Measurements from ENCODE around the gene HAUS8.
"Not testable (repeated sequence)": the region's sequence is repeated elsewhere in the genome, so short reads cannot be mapped to it uniquely, and the experiment has no call there.

Gene HAUS8

GRCh38 chr19:17101686-17102628 is 26.7 kb upstream of the HAUS8 start:
- DNase-seq (ENCODE audit: low read depth in 2 of 2) = no peak

GRCh38 chr19:17098326-17098725 is 23.1 kb upstream of the HAUS8 start:
- no peak for DNase-seq (ENCODE audit: low read depth in 2 of 2)

- DNase-seq (ENCODE audit: low read depth in 2 of 2) = no peak
These were observed 22.4 kb upstream of the HAUS8 start for GRCh38 chr19:17097593-17098126.

GRCh38 chr19:17095141-17095919 is 20.1 kb upstream of the HAUS8 start:
- no peak for DNase-seq (ENCODE audit: low read depth in 2 of 2)

GRCh38 chr19:17094694-17095093 is 19.4 kb upstream of the HAUS8 start:
- not testable (repeated sequence) for DNase-seq (ENCODE audit: low read depth in 2 of 2)

- no peak for DNase-seq (ENCODE audit: low read depth in 2 of 2)
These were observed 17.4 kb upstream of the HAUS8 start for GRCh38 chr19:17092696-17093095.

GRCh38 chr19:17091758-17092333 is 16.6 kb upstream of the HAUS8 start:
- DNase-seq (ENCODE audit: low read depth in 2 of 2) = no peak

- DNase-seq (ENCODE audit: low read depth in 2 of 2) = no peak
These were observed 15.3 kb upstream of the HAUS8 start for GRCh38 chr19:17090583-17090982.

GRCh38 chr19:17088552-17088951 is 13.3 kb upstream of the HAUS8 start:
- no peak for DNase-seq (ENCODE audit: low read depth in 2 of 2)

GRCh38 chr19:17086834-17087233 is 11.6 kb upstream of the HAUS8 start:
- DNase-seq (ENCODE audit: low read depth in 2 of 2) = no peak

GRCh38 chr19:17086120-17086519 is 10.9 kb upstream of the HAUS8 start:
- no peak for DNase-seq (ENCODE audit: low read depth in 2 of 2)

GRCh38 chr19:17081672-17082630 is 6.7 kb upstream of the HAUS8 start:
- DNase-seq (ENCODE audit: low read depth in 2 of 2) = no peak

- DNase-seq (ENCODE audit: low read depth in 2 of 2) = no peak
These were observed 5.2 kb upstream of the HAUS8 start for GRCh38 chr19:17080440-17080801.

GRCh38 chr19:17079710-17080439 is 4.6 kb upstream of the HAUS8 start:
- peak; percentile 22 to 45 for DNase-seq (ENCODE audit: low read depth in 2 of 2)

- no peak for DNase-seq (ENCODE audit: low read depth in 2 of 2)
These were observed 3.9 kb upstream of the HAUS8 start for GRCh38 chr19:17078920-17079709.

GRCh38 chr19:17078036-17078919 is 3.0 kb upstream of the HAUS8 start:
- DNase-seq (ENCODE audit: low read depth in 2 of 2) = no peak

GRCh38 chr19:17077447-17078028 is 2.3 kb upstream of the HAUS8 start:
- DNase-seq (ENCODE audit: low read depth in 2 of 2) = no peak

- no peak for DNase-seq (ENCODE audit: low read depth in 2 of 2)
These were observed 1.3 kb upstream of the HAUS8 start for GRCh38 chr19:17076543-17076991.

Measured in stimulated activated CD8-positive, alpha-beta memory T cell treated with anti-CD3 and anti-CD28 coated beads, Interleukin-2, amount 100 ng/mL, for 1 hour (primary cell).